HepG2 (cell line): ENCODE measurements around the gene XRN1. TPM values are rescaled to one million over a fixed set of nuclear protein-coding genes. Genes with fewer than 3 reads are reported as not detected.

ENCODE experiments used
- ATAC-seq: fragments of 200-7000 bp; cut with Tn5 transposase; 3 replicates; pipeline ENCODE4 v1.9.1; 2020; ENCODE audit warnings: mild to moderate bottlenecking, moderate library complexity
- BruUV-seq: library from RNA; stranded (reverse); fragments of 400-500 nt; replicated peaks from 2 replicates; lab custom pipeline; 2021; lab: Mats Ljungman, UMichigan
- CTCF ChIA-PET: fragments of 300-600 bp; formaldehyde crosslinking; extraction: SDS; loops from one replicate; lab custom pipeline; 2021; ENCODE audit warnings: low total read pairs, inconsistent platforms, low intra/inter-chr PET ratio; lab: Yijun Ruan, JAX
- POLR2A ChIA-PET: fragments of 350-600 bp; sonication (Branson Sonifier 250); formaldehyde crosslinking; loops from one replicate; lab custom pipeline; 2020; ENCODE audit warnings: antibody characterized with exemption, inconsistent platforms; lab: Yijun Ruan, JAX
- DNase-seq: peaks from one replicate; pipeline ENCODE4 v3.0.0-alpha.2; 2015; ENCODE audit warnings: low spot score
- FAIRE-seq: peaks from 3 replicates; lab custom pipeline; 2011; peaks lifted over from hg19 to GRCh38; lab: Jason Lieb, UNC
- H2AFZ ChIP-seq: one replicate; pipeline ENCODE4 v1.6.1; 2011; ENCODE audit warnings: low read length, inconsistent platforms
- H3K27ac ChIP-seq: fragments of 300-600 bp; 3 replicates; pipeline ENCODE4 v1.8.0; 2011; ENCODE audit warnings: mixed run types, mild to moderate bottlenecking, mixed read lengths, low read length, inconsistent platforms; ENCODE audit not compliant: insufficient read depth; ENCODE audit errors: extremely low read length
- H3K27me3 ChIP-seq, 2 experiments: fragments of 200-600 bp in 1 of 2; 2 replicates in 1 of 2; 3 replicates in 1 of 2; pipeline versions ENCODE4 v1.6.0 to v1.8.0; 2011; ENCODE audit warnings: low read length in 2 of 2, mild to moderate bottlenecking in 2 of 2, moderate library complexity in 2 of 2, inconsistent platforms in 1 of 2; ENCODE audit not compliant: insufficient read depth in 2 of 2, control insufficient read depth in 1 of 2
- H3K36me3 ChIP-seq, 2 experiments: fragments of 200-600 bp in 1 of 2; replicated peaks in 1 of 2; 2 replicates in 1 of 2; 3 replicates in 1 of 2; pipeline versions ENCODE4 v1.5.1 to v1.8.0; 2011; ENCODE audit warnings: low read length in 2 of 2, inconsistent platforms in 1 of 2; ENCODE audit not compliant: insufficient read depth in 2 of 2, control insufficient read depth in 1 of 2
- H3K4me1 ChIP-seq: 2 replicates; pipeline ENCODE4 v1.5.1; 2012; ENCODE audit warnings: low read length, inconsistent platforms; ENCODE audit not compliant: insufficient read depth
- H3K4me2 ChIP-seq: 2 replicates; pipeline ENCODE4 v1.6.0; 2011; ENCODE audit warnings: low read depth, low read length, inconsistent platforms
- H3K4me3 ChIP-seq, 3 experiments: fragments of 200-600 bp in 1 of 3; sonication (generic), shearing (Covaris generic) in 1 of 3; replicated peaks in 1 of 3; 2 replicates each; pipeline ENCODE4 v1.5.1; 2011 to 2016; ENCODE audit warnings: low read length in 3 of 3, inconsistent platforms in 2 of 3, low read depth in 2 of 3, mild to moderate bottlenecking in 2 of 3, control low read depth in 1 of 3, mixed read lengths in 1 of 3; ENCODE audit not compliant: insufficient read depth in 1 of 3
- H3K79me2 ChIP-seq: one replicate; pipeline ENCODE4 v1.6.1; 2011; ENCODE audit warnings: low read length, inconsistent platforms; ENCODE audit not compliant: insufficient read depth
- H3K9ac ChIP-seq: 2 replicates; pipeline ENCODE4 v1.6.0; 2011; ENCODE audit warnings: mild to moderate bottlenecking, low read depth, low read length, inconsistent platforms; ENCODE audit not compliant: insufficient read depth
- H3K9me3 ChIP-seq: 2 replicates; pipeline ENCODE4 v1.5.1; 2012; ENCODE audit warnings: mild to moderate bottlenecking, low read length
- H4K20me1 ChIP-seq: 2 replicates; pipeline ENCODE4 v1.6.0; 2011; ENCODE audit warnings: inconsistent platforms, mild to moderate bottlenecking, low read length, moderate library complexity; ENCODE audit not compliant: insufficient read depth
- ATF3 ChIP-seq: sonication (generic); formaldehyde crosslinking; IDR thresholded peaks from 2 replicates; pipeline ENCODE4 v1.4.0; 2020; ENCODE audit warnings: missing genetic modification reagents
- ATF5 ChIP-seq: sonication (generic); formaldehyde crosslinking; IDR thresholded peaks from 2 replicates; pipeline ENCODE4 v1.4.0; 2020; ENCODE audit warnings: mild to moderate bottlenecking, low read depth, missing genetic modification reagents
- CENPX ChIP-seq: sonication (generic); formaldehyde crosslinking; IDR thresholded peaks from 2 replicates; pipeline ENCODE4 v1.9.0; 2021; ENCODE audit warnings: mild to moderate bottlenecking, missing genetic modification reagents, moderate library complexity
- DNMT1 ChIP-seq: sonication (generic); formaldehyde crosslinking; IDR thresholded peaks from 2 replicates; pipeline ENCODE4 v1.5.1; 2020; ENCODE audit warnings: mild to moderate bottlenecking, missing genetic modification reagents
- FOSL1 ChIP-seq: sonication (generic); formaldehyde crosslinking; IDR thresholded peaks from 2 replicates; pipeline ENCODE4 v1.9.0; 2021; ENCODE audit warnings: missing genetic modification reagents, borderline replicate concordance
- ISL2 ChIP-seq: sonication (generic); formaldehyde crosslinking; IDR thresholded peaks from 2 replicates; pipeline ENCODE4 v1.5.0; 2020; ENCODE audit warnings: missing genetic modification reagents
- KDM2A ChIP-seq: sonication (generic); formaldehyde crosslinking; IDR thresholded peaks from 2 replicates; pipeline ENCODE4 v1.4.0; 2020; ENCODE audit warnings: low read depth, missing genetic modification reagents, borderline replicate concordance
- KDM6A ChIP-seq: IDR thresholded peaks from 2 replicates; pipeline ENCODE4 v1.6.1; 2016; ENCODE audit warnings: low read depth
- RNF2 ChIP-seq: fragments of 450-650 bp; conservative IDR thresholded peaks from 2 replicates; pipeline ENCODE4 v1.6.1; 2016; ENCODE audit warnings: low read depth
- ZNF468 ChIP-seq: sonication (generic); formaldehyde crosslinking; IDR thresholded peaks from 2 replicates; pipeline ENCODE4 v1.8.0; 2022; ENCODE audit warnings: mild to moderate bottlenecking, moderate library complexity, missing genetic modification reagents
- ZNF891 ChIP-seq: sonication (generic); formaldehyde crosslinking; IDR thresholded peaks from 2 replicates; pipeline ENCODE4 v1.5.0; 2020; ENCODE audit warnings: mild to moderate bottlenecking, missing genetic modification reagents
- whole genome bisulfite sequencing: methylation state at CpG from one replicate; pipeline ENCODE4 v1.1.6; 2017; ENCODE audit warnings: low lambda C conversion rate; 5-methylcytosine and 5-hydroxymethylcytosine counted together
- in situ Hi-C: cut with HindIII; loops from 2 replicates; pipeline ENCODE4 v1.10.0; 2017; ENCODE audit warnings: low pct_unique_long_range_greater_than_20kb; ENCODE audit not compliant: extremely low pct_ligation_motif_present
- intact Hi-C: fragments of 100-400 bp; cut with micrococcal nuclease; formaldehyde crosslinking; loops from one replicate; pipeline ENCODE4 v1.10.0; 2022; ENCODE audit not compliant: unreplicated experiment
- polyA plus RNA-seq, 8 experiments: library from polyadenylated mRNA; depleted of rRNA in 3 of 8; stranded (reverse) in 7 of 8; unstranded in 1 of 8; fragments of >200 nt; fragmentation: Illumina TruSeq in 4 of 8; extraction: Trizol in 4 of 8; gene quantifications; 2 replicates each; pipeline versions ENCODE4 v1.2.1 to v1.2.3, GENCODE V29; 2011 to 2016; ENCODE audit warnings: low read depth in 4 of 8, missing spikeins in 1 of 8, mixed read lengths in 1 of 8; ENCODE audit not compliant: insufficient read depth in 1 of 8
- total RNA-seq, 5 experiments: library from RNA; depleted of rRNA; stranded (reverse); fragments of >200 nt; fragmentation: Illumina TruSeq; extraction: Trizol; gene quantifications; 2 replicates each; pipeline ENCODE4 v1.2.3, GENCODE V29; 2016; ENCODE audit warnings: low read depth in 1 of 5

The XRN1 gene
- total and polyA plus RNA-seq, 2 of the 13 experiments (the other 11 are each of a cell fraction or from before 2014, with no cell fraction given) = 13.2 to 13.3 TPM

- TF ChIP-seq ATF5 (CRISPR knock-in tag) (no peak), DNMT1 (CRISPR knock-in tag) (no peak), ZNF891 (no peak), RNF2 (no peak), KDM6A (CRISPR knock-in tag) (no peak), KDM2A (CRISPR knock-in tag) (no peak), ISL2 (CRISPR knock-in tag) (no peak)
Measured at GRCh38 chr3:142263112-142263511, 184.7 kb downstream of the XRN1 start (continued).

- Histone ChIP-seq H3K27ac (no peak overlapping the region), H4K20me1 (no peaks in the 10 kb centered on the region), H3K4me1 (no peaks in the 10 kb centered on the region), H3K36me3 (no peaks in the 10 kb centered on the region), H3K4me2 (no peak overlapping the region), H3K9me3 (peaks cover 13% of the 10 kb centered on the region; the same call in 1 of the 2 replicates), H2AFZ (no peak overlapping the region), H3K4me3 (no peak overlapping the region), H3K9ac (no peak overlapping the region), H3K79me2 (no peaks in the 10 kb centered on the region), H3K27me3 (no peaks in the 10 kb centered on the region)
- ChIA-PET POLR2A (no interaction called here), CTCF (no interaction called here)
- intact Hi-C loops (no loop called here), in situ Hi-C loops (no loop called here)
- DNase-seq = no peak
- WGBS = 31% methylated on average over 3 of the region's 3 CpGs
- no peak for ATAC-seq
- FAIRE-seq = no peak
- no TSS peak for BruUV-seq
- TF ChIP-seq ZNF468 (CRISPR knock-in tag) = no peak
- no peak for TF ChIP-seq ATF3 (CRISPR knock-in tag)
- no peak for TF ChIP-seq FOSL1 (CRISPR knock-in tag)
- no peak for TF ChIP-seq CENPX (CRISPR knock-in tag)
- TF ChIP-seq, all 625 proteins: peak for 0
Measured at GRCh38 chr3:142259359-142259758, 188.5 kb downstream of the XRN1 start.
